Gastrocnemius medialis (tissue), 4 donors: ENCODE measurements around the gene NPM1.

Experiments
- POLR2A ChIP-seq, 2 donors: fragments of 450-650 bp; IDR thresholded peaks; one replicate each; pipeline ENCODE4 v1.6.1; 2017; ENCODE audit warnings: antibody characterized with exemption in 2 of 2, mild to moderate bottlenecking in 2 of 2, moderate library complexity in 2 of 2
- TF ChIP-seq, protein P1 (sequence below), 5 experiments: fragments of 450-650 bp in 3 of 5; fragments of 200-600 bp in 2 of 5; sonication (generic) in 2 of 5; IDR thresholded peaks in 4 of 5; conservative IDR thresholded peaks in 1 of 5; 1 replicate in 4 of 5; 2 replicates in 1 of 5; pipeline ENCODE4 v1.5.1; 2016 to 2019; ENCODE audit warnings: antibody characterized with exemption in 5 of 5, mild to moderate bottlenecking in 3 of 5, moderate library complexity in 3 of 5

DNA sequence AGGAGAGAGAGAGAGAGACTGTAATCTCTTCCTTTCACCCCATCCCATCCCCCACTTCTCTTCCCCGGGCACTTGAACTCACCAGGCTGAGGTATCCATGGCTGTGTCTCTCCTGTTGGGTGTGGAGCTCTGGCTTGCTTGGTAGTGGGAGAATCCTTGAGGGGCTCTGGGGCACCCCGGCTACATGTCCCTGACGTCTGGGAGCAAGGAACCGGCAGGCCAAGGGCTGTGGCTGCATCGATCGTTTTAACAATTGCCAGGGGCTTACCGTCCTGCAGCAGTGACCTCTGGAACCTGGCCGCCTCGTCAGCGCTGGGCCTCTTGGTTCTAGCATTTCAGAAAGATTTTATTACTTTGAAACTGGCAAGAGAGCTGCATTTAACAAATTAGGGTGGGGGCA is 61.8 kb downstream of the NPM1 start:
- TF ChIP-seq, protein P1, sequence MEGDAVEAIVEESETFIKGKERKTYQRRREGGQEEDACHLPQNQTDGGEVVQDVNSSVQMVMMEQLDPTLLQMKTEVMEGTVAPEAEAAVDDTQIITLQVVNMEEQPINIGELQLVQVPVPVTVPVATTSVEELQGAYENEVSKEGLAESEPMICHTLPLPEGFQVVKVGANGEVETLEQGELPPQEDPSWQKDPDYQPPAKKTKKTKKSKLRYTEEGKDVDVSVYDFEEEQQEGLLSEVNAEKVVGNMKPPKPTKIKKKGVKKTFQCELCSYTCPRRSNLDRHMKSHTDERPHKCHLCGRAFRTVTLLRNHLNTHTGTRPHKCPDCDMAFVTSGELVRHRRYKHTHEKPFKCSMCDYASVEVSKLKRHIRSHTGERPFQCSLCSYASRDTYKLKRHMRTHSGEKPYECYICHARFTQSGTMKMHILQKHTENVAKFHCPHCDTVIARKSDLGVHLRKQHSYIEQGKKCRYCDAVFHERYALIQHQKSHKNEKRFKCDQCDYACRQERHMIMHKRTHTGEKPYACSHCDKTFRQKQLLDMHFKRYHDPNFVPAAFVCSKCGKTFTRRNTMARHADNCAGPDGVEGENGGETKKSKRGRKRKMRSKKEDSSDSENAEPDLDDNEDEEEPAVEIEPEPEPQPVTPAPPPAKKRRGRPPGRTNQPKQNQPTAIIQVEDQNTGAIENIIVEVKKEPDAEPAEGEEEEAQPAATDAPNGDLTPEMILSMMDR (IDR thresholded peaks at IDR 0.05 in 4 of 5, conservative IDR thresholded peaks at IDR 0.05 in 1 of 5), result no peak
- TF ChIP-seq POLR2A (IDR thresholded peaks at IDR 0.05), result no peak
